CD1c-positive myeloid dendritic cell (primary cell): ENCODE data around the gene MYO15B.

ENCODE experiments used
- DNase-seq: peaks from one replicate; pipeline ENCODE4 v3.0.0-alpha.2; 2016; ENCODE audit errors: extremely low spot score

Gene MYO15B

DNA sequence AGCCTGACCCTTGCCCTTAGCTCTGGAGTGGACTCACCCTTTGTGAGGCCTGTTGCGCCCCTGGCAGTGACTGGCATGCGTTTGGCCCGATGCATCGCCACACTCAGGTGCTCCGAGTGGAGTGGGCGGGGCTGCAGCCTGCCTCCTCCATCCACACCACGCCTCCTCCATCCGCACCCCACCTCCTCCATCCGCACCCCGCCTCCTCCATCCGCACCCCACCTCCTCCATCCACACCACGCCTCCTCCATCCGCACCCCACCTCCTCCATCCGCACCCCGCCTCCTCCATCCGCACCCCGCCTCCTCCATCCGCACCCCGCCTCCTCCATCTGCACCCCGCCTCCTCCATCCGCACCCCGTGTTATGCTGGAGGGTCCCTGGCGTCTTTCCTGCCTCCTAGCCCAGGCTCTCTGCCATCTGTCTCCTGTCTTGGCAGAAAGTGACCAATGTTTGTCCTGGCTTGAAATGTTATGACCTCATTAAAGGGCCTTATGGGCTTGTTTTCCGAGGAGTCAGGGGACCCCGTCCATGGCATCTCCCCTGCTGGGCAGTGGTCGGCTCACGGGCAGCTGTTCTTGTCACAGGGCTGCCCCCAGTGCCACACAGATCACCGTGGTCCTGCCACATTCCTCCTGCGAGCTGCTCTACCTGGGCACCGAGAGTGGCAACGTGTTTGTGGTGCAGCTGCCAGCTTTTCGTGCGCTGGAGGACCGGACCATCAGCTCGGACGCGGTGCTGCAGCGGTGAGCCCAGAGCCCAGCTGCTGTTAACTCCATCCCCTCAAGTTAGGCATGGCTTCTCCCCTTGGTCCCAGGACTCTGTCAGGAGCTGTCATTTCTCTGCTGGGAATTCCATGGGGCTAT is 28.7 kb upstream of the MYO15B start:
- DNase-seq = no peak

DNA sequence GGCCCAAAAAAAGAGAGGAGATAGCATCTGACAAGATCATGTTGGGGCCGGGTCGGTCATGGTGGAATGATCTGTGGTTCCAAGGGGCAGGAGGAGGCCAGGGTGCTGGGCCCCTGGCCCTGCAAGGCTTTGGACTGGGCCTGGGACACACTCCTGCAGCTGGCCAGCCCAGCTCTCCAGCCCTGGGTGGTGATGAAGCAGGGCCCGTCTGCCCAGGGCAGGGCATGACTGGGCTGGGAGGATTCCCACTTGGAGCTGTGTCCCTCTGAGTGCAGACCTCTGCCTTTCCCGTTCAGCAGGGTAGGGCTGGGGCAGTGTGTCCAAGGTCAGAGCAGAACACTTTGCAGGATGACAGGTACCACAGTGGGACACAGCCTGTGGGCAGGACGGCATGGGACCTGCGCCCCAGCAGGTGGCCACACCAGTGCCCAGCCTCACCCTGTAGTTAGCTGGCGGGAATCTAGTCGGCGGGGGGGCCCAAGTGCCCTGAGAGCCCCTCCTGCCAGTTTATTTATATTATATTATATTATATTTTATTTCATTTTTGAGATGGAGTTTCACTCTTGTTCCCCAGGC is 27.6 kb upstream of the MYO15B start:
- no peak for DNase-seq

DNA sequence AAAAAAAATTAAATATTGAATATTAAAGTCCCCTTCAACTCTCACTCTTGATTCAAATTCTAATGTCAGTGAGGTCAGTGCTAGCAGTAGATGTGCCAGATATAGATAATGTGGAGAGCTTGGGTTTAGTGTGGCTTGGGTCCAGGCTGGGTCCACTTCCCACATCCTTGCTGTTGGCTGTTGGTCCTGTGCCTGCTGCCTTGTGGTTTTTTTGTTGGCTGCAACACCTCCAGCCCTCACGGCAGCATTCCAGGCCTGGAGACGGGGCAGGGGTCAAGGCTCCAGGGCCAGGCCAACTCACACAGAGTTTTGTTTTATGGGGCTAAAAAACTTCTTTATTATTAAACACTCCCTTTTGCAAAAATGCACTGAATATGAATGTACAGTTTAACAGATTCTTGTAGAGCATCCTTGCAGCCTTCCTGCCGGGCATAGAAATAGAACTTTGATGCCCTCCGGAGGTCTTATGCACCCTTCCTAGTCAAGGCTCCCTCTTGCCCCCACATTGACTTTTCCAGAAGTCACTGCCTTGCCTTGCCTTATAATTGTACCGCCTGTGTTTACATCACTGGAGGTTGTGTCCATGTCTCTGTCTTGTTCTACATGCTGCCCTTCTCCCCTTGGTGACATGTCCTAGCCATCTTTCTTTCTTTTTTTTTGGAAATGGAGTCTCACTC is 25.5 kb upstream of the MYO15B start:
- DNase-seq = no peak

GRCh38 chr17:75563063-75563758 is 24.4 kb upstream of the MYO15B start:
- DNase-seq = no peak

DNA sequence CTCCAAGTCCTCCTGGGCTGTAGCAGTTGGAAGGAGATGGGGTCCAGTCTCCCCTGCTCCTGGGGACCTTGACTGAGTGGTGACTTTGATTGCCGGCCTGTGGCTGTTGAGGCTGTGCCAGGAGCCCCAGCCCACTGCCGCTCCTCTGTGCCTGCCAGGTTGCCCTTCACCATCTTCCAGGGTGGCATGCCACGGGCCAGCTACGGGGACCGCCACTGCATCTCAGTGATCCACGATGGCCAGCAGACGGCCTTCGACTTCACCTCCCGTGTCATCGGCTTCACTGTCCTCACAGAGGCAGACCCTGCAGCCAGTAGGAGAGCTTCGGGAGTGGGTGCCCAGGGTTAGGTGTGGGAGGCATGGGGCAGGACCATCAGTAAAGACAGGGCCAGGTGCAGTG is 23.4 kb upstream of the MYO15B start:
- DNase-seq = no peak

- no peak for DNase-seq
Observed at GRCh38 chr17:75565066-75565465, 22.5 kb upstream of the MYO15B start.

- DNase-seq = no peak
Observed at GRCh38 chr17:75565618-75566017, 22.0 kb upstream of the MYO15B start.

DNA sequence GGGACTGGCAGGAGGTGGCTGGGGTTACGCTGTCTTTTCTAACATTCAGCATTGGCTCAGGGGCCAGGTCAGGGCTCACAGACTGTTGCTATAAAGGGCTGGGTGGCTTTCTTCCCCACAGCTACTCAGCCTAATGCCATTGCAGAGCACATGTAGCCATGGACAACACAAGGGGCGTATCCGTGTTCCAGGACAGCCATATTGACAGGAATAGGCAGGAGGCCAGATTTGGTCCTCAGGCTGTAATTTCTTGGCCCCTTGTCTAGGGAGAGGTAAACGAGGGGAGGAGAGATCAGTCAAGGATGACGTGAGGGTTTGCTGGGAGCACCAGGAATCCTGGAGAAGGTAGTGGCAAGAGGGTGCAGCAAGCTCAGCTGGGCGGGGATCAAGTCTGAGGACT is 21.2 kb upstream of the MYO15B start:
- no peak for DNase-seq

DNA sequence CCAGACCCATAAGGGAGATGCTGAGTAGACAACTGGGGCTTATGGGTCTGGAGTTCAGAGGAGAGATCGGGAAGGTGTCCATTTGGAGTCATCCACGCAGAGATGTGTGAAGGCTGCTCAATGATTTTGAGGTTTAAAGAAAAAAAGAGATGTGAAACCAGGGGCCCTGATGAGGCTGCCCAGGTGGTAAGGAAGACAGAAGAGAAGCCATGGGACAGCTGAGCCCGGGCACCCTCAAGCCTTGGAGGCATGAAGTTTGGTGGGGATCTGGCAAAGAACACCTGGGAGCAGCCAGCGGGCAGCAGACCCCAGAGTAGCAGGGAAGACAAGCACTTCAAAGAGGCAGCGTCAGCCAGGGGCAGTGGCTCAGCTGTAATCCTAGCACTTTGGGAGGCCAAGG is 20.8 kb upstream of the MYO15B start:
- peak; percentile 4 for DNase-seq

- DNase-seq = no peak
Observed at GRCh38 chr17:75568412-75569255, 19.0 kb upstream of the MYO15B start.

GRCh38 chr17:75570034-75570676 is 17.4 kb upstream of the MYO15B start:
- DNase-seq = no peak

DNA sequence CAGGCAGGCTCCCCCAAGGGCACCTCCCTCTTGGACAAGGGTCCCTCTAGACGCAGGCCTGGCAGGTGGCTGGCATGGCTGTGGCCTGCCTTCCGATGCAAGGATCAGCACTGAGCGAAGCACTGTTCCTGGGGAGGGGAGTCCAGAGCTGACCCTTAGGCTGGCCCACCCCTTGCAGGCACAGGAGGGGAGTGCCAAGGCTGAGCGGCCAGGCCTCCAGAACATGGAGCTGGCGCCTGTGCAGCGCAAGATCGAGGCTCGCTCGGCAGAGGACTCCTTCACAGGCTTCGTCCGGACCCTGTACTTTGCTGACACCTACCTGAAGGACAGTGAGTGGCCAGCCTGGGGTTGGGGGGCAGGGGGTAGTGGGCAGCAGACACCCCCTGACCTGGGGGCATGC is 16.8 kb upstream of the MYO15B start:
- no peak for DNase-seq

GRCh38 chr17:75571197-75571884 is 16.3 kb upstream of the MYO15B start:
- peak; percentile 88 for DNase-seq

GRCh38 chr17:75571885-75572215 is 15.8 kb upstream of the MYO15B start:
- no peak for DNase-seq

DNA sequence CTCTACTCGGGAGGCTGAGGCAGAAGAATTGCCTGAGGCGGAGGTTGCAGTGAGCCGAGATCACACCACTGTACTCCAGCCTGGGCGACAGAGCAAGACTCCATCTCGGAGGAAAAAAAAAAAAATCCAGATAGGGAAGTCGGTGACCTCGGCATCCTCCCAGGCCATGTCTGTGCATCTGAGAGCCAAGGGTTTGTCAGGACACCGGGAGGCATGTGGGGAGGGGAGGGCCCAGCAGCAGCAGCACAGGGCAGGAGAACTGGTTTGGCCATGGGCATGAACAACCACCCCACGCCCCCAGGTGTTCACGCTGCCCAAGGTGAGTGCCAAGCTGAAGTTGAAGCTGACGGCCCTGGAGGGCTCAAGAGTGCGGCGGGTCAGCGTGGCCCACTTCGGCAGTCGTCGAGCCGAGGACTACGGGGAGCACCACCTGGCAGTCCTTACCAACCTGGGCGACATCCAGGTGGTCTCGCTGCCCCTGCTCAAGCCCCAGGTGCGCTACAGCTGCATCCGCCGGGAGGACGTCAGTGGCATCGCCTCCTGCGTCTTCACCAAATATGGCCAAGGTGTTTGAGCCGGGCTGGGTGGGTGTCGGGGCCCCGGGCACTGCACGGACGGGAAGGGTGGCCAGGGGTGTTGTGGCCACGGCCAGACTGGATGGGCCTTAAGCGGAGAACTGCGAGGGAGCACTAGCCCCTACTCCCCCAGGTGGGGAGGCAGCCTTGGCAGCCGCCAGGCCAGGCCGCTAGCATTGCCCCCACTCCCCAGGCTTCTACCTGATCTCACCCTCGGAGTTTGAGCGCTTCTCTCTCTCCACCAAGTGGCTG is 14.7 kb upstream of the MYO15B start:
- DNase-seq = no peak

DNA sequence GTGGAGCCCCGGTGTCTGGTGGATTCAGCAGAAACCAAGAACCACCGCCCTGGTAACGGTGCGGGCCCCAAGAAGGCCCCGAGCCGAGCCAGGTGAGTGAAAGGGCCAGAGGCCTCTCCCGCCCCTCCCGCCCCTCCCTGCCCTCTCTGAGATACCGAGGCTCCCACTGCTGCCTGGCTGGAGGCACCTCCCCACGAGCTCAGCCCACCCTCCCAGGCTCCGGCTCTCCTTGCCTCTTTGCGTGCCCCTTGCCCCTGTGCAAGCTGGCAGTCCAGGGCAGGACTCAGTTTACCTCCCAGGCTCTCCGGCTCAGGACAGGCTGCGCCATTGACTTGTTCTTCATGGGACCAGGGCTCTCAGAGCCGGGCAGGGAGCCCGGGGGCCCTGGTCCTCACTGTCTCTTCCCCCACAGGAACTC is 14.1 kb upstream of the MYO15B start:
- DNase-seq = no peak

GRCh38 chr17:75573994-75574393 is 13.6 kb upstream of the MYO15B start:
- DNase-seq = no peak

DNA sequence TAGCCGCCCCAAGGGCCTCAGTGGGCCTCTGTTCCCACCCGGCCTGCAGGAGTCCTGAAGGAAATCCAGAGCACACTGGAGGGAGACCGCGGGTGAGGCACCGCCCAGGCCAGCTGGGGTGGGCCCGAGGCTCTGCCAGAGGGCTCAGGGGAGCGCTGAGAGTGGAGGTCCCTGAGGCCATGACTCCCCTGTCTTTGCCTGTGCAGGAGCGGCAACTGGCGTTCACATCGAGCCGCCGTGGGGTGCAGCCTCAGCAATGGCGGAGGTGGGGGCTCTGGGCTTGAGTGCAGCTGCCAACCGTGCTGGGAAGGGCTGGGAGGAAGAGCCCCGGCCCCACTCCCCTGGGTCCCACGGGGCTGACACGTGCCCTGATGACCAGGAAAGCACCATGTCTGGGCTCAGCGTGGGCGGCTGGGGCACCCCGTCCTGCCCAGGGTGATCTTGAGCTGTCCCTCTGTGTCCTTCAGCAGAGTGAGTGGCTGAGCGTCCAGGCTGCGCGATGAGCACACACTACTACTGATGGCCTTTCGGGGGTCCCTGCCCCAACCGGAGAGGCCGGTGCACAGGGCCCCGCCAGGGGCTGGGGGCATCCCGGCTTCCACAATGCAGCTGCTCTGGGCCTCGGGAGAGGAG is 13.1 kb upstream of the MYO15B start:
- DNase-seq = no peak

GRCh38 chr17:75575197-75575596 is 12.4 kb upstream of the MYO15B start:
- DNase-seq = no peak
